GM19463 (cell line): Measurements from ENCODE around the gene PPP4R1.

ENCODE experiments used
- ATAC-seq: cut with Tn5 transposase; IDR thresholded peaks from one replicate; pipeline ENCODE4 v1.9.1; 2021; ENCODE audit warnings: mild to moderate bottlenecking, moderate library complexity; ENCODE audit not compliant: unreplicated experiment

The PPP4R1 gene

DNA sequence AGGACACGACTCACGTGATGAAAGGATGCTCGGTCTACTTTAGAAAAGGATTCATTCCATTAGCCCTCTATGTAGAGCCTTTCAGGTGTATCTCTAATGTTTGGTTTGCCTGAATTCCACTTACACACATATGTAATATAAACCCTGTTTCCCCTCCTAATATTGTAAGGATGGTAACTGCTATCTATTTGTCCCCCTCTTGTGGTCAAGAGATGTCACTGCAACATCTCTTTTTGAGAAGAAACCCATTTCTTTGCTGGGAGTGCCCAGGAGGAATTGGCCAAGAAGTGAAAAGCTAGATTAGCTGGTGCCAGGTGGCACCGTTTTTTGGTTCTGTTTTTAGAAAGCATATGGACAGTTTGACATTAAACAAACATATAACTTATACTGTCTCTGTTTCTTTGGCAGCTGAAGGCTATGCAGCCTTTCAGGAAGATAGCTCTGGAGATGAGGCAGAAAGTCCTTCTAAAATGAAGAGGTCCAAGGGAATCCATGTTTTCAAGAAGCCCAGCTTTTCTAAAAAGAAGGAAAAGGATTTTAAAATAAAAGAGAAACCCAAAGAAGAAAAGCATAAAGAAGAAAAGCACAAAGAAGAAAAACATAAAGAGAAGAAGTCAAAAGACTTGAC lies 97.8 kb downstream of the PPP4R1 start:
- ATAC-seq: no peak

DNA sequence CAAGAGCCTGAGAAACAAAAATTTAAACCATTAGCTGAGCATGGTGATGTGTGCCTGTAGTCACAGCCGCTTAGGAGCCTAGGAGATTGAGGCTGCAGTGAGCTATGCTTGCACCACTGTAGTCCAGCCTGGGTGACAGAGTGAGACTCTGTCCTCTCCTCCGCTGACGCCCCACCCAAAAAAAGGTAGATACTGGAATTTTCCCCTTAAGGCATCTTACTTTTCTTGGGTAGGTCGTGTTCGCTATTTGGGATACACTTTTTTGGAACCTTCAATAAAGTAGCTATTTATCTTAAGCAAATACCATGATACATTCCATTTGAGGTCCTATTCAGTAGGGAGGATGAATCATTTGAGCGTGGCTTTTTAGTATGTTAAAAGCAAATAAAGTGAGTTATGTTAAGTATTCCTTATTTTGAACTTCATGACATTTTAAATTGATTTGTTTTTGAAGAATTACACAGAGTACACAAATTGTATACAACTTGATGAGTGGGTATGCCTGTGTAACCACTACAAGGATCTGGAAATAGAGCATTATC lies 100.3 kb downstream of the PPP4R1 start:
- no peak for ATAC-seq

DNA sequence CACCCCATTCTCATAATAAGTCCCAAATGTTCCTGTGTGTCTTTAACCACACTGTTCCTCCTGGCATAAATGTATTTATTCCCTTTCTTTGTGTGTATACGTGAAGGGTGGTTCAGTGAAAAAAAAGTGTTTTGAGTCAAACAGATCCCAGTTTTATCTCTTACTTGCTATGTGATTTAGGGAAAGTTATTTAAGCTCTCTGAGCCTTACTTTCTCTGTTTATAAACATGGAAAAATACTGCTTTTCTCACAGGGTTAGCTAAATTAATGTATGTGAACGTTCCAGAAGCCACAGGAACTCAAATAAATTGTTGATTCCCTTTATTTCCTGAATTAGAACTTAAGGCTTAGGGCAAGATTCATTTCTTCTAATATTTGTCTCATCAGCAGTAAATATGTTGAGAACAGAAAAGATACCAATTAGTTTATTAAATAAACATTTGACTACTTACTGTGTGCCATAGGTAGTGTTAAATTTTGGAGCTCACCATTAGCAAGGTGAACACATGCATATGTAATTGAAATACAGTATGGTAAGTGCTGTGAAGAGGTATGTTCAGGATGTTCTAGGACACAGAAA lies 105.8 kb downstream of the PPP4R1 start:
- ATAC-seq: no peak

DNA sequence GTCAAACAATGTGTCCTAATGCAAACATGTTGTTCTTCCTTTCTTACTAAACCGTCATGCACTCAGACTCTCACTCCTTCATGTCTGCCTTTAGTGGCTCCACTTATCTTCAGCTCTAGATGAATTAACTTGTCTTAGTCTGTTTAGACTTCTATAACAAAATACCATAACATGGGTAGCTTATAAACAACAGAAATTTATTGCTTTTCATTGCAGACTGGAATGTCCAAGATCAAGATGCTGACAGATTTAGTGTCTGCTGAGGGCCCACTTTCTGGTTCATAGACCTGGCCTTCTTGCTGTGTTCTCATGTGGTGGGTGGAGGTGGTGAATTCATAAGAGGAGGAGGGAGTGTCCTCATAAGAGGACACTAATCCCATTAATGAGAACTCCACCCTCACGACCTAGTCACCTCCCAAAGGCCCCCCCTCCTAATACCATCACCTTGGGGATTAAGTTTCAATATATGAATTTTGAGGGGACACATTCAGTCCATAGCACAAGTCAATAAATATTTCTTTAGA lies 106.7 kb downstream of the PPP4R1 start:
- ATAC-seq: no peak

DNA sequence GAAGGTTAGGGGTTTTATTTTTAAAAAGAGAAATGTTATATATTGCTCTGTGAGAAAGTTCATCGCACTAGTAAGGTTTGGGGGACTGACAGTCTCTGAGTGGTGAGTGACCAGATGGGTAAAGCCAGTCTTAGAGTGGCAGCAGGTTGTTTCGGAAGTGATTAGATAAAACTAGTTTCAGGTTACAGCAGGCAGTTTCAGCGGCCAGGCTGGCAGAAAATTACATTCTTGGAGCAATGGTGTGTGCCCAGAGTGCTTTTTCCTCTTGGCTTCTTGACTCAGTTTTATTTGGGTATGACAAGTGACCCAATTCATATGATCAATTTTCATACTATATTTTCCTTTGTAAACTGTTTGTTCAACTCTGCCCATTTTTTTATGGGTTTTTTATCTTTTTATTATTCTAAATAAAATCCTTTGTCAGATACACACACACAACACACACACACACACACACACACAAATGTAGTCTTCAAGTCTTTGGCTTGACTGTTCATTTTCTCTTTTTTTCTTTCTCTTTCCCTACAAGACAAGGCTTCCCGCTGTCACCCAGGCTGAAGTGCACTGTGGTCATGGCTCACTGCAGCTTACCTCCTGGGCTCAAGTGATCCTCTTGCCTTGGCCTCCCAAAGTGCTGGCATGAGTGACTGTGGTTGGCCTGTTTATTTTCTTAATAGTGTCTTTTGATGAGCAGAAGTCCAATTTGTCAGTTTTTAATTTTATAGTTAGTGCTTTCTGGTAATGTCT lies 108.1 kb downstream of the PPP4R1 start:
- ATAC-seq: no peak
